GM19328 (cell line): ENCODE measurements around the gene C4B.
"Not testable (repeated sequence)": the region's sequence is repeated elsewhere in the genome, so short reads cannot be mapped to it uniquely, and the experiment has no call there.

ENCODE experiments used
- ATAC-seq: cut with Tn5 transposase; IDR thresholded peaks from one replicate; pipeline ENCODE4 v1.9.1; 2021; ENCODE audit warnings: mild to moderate bottlenecking, moderate library complexity; ENCODE audit not compliant: unreplicated experiment

Gene C4B

DNA sequence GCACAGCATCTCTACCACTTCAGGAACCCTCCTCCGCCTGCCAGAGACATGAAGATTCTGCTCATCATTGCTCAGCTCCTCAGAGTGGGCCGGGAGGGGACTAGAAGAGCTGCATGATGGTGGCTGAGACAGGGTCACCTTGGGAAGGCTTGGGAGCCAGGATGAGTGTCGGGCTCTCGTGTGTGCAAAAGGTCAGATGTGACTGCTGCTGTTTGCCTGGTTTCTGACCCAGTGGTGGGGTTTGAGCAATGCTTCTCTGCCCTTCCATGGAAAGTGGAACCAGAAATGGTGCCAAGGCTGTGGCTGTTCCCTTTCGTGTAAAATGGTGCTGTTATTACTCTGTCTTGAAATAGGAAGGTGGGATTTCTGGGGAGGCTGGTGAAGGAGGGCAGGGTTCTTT is 33.6 kb upstream of the C4B start:
- ATAC-seq, result not testable (repeated sequence)

DNA sequence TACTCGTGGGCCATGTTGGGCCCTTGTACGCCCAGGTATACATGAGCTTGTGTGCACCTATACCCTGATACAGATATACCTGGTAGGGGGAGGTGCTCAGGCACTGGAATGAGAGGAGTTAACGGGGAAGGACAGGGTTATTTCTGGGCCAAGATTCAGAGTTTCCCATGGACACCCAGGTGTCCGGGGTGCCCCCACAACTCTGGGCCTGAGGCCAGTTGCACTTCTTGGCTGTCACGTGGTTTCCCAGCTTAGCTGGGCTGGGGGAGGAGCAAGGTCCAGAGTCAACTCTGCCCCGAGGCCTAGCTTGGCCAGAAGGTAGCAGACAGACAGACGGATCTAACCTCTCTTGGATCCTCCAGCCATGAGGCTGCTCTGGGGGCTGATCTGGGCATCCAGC is 32.9 kb upstream of the C4B start, which contains the start of gene C4A:
TSS of gene C4A (plus strand) at position 314 of the 400 bp plus-strand sequence. CDS start at position 365, 51 bp downstream.
- not testable (repeated sequence) for ATAC-seq

DNA sequence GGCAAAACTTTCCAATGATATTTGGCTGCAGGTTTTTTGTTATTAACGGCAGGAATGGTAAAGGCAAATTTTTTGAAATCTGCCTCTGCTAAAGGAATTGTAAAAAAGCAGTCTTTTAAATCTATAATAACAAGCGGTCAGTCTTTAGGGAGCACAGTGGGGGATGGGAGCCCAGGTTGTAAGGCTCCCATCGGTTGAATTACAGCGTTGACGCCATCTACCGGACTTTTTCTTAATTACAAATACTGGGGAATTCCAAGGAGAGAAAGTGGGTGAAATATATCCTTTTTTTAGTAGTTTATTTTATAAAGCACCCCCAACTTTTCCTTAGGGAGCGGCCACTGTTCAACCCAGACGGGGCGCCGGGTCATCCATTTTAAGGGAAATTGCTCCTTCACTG is 25.2 kb upstream of the C4B start:
- not testable (repeated sequence) for ATAC-seq

DNA sequence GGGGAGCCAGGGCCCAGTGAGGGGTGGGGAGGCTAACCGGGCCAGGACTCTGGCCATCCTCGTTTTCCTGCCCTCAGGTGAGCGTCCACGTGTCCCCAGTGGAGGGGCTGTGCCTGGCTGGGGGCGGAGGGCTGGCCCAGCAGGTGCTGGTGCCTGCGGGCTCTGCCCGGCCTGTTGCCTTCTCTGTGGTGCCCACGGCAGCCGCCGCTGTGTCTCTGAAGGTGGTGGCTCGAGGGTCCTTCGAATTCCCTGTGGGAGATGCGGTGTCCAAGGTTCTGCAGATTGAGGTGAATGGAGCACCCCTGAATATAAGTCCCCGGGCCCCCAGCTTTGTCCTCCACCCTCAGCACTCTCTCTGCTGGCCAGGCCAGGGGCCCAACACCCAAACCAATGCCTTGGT is 20.2 kb upstream of the C4B start:
- not testable (repeated sequence) for ATAC-seq

DNA sequence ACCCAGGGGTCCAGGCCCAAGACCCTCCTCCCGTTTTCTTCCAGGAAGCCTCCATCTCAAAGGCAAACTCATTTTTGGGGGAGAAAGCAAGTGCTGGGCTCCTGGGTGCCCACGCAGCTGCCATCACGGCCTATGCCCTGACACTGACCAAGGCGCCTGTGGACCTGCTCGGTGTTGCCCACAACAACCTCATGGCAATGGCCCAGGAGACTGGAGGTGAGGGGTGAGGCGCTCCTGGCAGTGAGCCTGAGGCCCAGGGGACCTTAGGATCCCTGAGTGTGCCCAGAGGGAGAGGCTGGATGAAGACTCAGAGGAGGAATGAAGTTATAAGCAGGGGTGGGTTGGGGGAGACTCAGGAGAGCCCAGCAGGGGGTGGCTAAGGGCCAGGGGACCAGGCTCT is 18.2 kb upstream of the C4B start:
- not testable (repeated sequence) for ATAC-seq

DNA sequence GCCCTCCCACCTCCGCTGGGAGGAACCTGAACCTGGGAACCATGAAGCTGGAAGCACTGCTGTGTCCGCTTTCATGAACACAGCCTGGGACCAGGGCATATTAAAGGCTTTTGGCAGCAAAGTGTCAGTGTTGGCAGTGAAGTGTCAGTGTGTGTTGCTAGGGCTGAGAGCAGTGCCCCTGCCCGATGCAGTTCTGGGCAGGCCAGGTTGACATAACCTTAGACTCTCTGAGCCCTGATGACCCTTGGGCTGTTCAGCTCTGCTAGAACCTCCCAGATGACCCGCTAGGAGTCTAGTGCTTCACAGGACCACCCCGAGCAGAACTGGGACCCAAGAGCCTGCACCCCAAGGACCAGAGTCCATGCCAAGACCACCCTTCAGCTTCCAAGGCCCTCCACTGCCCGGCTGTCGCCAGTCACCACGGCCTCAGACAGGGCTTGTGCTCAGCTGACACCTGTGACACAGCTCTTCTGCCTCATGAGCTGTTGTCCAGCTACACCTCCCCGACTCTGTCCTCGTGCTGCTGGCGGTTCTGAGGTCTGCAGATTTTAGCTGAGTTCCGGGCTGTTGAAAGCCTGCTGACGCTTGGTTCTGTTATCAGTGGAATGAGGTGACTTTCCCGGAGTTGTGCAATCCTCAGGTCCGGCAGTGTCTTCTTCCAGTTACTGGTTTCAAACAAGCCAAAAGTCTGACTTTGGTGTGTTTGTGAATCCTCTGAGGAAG is 11.9 kb upstream of the C4B start:
- not testable (repeated sequence) for ATAC-seq

DNA sequence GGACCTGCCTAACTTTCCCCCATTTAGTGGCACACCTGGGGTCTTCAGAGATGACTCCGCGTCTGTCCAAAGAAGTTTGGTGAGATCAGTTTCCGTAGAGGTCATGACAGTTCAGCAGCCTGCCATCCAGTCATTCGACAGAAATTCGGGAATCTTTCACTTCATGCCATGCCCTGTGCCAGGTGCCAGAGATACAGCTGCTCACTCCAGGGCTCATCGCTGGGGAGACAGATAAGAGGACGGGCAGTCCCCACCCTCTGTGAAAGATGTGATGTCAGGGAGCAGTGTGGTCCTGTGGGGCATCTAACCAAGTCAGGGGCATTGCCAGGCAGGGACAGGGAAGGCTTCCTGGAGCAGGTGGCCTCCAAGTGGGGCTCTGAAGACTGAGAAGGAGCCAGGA is 11.3 kb upstream of the C4B start:
- not testable (repeated sequence) for ATAC-seq

DNA sequence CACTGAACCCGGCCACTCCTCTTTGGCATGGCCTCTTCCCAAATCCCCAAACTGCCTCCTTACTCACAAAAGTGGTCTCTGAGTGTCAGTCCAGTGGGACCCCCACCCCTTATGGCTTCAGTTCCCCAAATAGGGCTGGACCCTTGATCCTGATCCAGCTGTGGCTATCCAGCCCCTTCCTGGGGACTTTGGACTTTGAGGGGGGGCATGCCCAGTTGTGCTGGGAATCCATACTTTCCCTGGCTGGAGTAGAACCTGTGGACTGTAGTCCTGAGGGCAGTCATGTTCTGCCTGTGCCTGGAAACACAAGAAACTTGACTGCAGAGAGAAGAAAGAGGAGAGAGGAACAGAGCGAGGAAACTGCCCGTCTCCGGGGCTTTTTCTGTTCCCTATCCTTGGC is 10.2 kb upstream of the C4B start:
- not testable (repeated sequence) for ATAC-seq

DNA sequence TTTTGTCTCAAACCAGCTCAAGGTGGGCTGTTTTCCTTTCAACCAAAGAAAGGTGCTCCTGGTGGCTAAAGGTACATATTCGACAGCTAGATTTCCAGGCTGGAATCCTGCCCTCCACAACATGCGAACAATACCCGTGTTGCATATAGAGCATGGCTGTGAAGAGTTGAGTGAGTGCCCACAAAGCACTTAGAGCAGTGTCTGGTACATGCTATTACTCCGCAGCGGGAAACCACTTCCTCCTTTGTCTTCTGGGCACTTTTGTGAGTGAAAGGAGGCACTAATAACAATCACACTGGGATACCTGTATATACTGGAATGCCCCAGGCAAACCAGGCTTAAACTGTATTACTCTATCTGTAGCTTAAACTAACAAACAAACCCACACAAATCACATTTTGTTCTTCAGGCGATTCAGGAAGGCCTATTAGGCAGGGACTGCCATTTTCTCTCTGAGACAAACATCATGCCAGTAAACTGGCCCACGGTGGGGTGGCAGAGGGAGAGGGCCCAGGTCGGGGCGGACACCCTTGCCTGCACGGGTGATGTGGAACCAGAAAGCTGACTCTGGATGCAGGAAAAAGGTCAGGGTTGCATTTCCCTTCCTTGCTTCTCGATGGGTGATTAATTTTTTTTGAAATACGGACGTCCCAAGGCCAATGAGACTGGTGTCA is 9.6 kb upstream of the C4B start:
- not testable (repeated sequence) for ATAC-seq

DNA sequence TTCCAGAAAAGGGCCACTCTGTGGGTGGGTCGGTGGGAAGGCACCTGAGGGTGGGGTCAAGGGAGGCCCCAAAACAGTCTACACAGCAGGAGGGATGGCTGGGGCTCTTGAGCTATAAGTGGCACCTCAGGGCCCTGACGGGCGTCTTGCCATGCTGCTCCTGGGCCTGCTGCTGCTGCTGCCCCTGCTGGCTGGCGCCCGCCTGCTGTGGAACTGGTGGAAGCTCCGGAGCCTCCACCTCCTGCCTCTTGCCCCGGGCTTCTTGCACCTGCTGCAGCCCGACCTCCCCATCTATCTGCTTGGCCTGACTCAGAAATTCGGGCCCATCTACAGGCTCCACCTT is 9.1 kb upstream of the C4B start:
- not testable (repeated sequence) for ATAC-seq

DNA sequence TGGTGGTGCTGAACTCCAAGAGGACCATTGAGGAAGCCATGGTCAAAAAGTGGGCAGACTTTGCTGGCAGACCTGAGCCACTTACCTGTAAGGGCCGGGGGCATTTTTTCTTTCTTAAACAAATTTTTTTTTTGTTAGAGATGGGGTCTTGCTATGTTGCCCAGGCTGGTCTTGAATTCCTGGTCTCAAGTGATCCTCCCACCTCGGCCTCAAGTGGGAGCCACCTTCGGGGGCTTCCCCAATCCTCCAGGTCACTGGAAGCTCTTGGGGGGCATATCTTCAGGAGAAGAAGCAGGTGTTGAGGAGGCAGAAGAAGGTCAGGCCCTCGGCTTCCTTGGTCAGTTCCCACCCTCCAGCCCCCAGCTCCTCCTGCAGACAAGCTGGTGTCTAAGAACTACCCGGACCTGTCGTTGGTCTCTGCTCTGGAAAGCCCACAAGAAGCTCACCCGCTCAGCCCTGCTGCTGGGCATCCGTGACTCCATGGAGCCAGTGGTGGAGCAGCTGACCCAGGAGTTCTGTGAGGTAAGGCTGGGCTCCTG is 8.5 kb upstream of the C4B start:
- ATAC-seq, result not testable (repeated sequence)

DNA sequence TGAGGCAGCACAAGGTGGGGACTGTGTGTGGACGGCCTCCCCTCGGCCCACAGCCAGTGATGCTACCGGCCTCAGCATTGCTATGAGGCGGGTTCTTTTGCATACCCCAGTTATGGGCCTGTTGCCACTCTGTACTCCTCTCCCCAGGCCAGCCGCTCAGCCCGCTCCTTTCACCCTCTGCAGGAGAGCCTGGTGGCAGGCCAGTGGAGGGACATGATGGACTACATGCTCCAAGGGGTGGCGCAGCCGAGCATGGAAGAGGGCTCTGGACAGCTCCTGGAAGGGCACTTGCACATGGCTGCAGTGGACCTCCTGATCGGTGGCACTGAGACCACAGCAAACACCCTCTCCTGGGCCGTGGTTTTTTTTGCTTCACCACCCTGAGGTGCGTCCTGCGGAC is 7.5 kb upstream of the C4B start:
- not testable (repeated sequence) for ATAC-seq

DNA sequence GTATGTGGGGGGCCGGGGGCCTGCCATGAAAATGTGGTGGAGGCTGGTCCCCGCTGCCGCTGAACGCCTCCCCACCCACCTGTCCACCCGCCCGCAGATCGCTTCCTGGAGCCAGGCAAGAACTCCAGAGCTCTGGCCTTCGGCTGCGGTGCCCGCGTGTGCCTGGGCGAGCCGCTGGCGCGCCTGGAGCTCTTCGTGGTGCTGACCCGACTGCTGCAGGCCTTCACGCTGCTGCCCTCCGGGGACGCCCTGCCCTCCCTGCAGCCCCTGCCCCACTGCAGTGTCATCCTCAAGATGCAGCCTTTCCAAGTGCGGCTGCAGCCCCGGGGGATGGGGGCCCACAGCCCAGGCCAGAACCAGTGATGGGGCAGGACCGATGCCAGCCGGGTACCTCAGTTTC is 6.6 kb upstream of the C4B start:
- ATAC-seq, result not testable (repeated sequence)

DNA sequence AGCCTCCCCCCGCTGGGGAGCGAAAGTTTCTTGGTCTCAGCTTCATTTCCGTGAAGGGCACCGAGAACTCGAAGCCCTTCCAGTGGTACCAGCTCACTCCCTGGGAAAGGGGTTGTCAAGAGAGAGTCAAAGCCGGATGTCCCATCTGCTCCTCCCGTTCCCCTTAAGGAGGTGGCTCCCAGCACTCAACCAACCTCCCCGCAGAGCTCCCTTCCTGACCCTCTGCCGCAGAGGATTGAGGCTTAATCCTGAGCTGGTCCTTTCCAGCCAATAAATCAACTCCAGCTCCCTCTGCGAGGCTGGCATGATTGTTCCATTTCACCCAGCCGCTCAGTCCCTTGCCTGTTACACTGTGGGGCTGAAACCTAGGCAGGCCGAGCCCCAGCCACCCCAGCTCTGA is 6.0 kb upstream of the C4B start:
- ATAC-seq, result not testable (repeated sequence)

DNA sequence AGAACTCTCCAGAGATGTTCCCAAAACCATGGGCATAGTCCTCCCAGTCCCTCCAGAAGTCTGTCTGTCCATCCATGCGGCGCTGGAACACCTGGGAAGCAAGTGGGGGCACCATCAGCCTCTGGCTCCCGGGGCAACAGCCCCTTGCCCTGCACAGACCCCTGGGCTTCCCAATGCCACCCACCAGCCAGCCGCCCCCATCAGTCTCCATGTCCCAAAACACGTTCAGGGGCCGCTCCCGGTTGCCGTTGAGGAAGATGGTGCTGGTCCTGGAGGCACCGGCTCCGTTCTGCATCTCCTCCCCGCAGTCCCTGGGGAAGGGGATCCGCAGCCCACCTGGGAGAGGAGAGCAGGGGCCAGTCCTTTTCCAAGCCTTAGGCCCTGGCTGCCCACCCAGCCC is 5.1 kb upstream of the C4B start:
- not testable (repeated sequence) for ATAC-seq

DNA sequence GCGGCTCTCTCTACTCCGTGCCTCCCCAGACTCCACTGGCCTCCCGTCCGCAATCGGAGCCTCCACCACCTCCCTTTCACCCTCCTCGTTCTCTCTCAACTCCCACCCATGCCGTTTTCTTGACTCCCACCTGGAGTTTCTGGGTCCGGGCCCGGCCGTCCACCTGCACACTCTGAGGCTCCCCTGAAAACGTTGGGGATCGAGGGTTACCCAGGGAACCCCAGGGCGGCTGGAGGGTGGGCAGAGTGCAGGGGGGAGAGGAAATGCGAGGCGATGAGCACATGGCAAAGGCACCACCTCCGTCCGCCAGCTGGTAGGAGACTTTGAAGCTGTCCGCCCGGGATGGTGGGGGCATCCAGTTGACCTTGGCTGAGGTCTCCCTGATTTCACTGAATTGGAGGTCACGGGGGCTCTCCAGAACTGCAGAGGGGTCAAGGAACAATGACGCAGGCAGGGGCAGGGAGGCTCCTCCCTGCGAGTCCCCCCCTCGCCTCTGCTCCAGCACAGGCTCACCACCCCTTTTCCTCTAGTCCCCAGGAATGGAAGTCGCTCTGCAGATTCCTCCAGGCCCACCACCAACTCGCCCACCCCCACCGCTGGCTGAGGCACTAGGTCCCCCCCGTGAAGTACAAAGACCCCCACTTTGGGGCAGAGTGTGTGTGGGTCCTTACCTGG is 3.6 kb upstream of the C4B start:
- not testable (repeated sequence) for ATAC-seq

DNA sequence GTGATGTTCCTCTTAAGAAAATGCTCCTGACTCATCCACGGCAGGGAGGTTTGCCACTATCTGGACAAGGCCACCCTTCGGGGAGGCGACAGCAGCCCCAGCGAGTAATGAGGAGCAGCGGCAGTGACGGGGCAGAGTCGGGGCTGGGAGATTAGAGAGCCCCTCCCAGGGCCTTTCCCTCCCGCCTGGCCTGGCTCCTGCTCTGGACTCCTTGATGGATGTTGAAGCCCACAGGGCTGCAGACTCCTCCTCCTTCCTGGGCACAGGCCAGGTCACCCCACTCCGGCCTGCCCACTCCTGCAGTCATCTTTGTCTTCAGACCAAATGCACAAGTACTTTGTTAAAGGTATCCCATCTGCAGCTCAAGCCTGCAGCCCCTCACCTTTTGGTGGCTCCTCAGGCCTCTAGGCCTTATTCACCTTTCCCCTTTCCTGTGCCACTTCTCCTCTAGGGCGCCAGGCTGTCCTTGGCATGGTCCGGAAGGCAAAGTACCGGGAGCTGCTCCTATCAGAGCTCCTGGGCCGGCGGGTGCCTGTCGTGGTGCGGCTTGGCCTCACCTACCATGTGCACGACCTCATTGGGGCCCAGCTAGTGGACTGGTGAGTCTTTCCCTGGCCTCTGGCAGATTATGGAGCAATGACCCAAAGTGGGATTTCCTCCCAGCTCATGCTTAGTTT is 1.5 kb upstream of the C4B start:
- ATAC-seq, result not testable (repeated sequence)

DNA sequence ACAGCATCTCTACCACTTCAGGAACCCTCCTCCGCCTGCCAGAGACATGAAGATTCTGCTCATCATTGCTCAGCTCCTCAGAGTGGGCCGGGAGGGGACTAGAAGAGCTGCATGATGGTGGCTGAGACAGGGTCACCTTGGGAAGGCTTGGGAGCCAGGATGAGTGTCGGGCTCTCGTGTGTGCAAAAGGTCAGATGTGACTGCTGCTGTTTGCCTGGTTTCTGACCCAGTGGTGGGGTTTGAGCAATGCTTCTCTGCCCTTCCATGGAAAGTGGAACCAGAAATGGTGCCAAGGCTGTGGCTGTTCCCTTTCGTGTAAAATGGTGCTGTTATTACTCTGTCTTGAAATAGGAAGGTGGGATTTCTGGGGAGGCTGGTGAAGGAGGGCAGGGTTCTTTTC is 857 bp upstream of the C4B start:
- not testable (repeated sequence) for ATAC-seq

DNA sequence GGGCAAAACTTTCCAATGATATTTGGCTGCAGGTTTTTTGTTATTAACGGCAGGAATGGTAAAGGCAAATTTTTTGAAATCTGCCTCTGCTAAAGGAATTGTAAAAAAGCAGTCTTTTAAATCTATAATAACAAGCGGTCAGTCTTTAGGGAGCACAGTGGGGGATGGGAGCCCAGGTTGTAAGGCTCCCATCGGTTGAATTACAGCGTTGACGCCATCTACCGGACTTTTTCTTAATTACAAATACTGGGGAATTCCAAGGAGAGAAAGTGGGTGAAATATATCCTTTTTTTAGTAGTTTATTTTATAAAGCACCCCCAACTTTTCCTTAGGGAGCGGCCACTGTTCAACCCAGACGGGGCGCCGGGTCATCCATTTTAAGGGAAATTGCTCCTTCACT is 7.5 kb downstream of the C4B start:
- not testable (repeated sequence) for ATAC-seq

DNA sequence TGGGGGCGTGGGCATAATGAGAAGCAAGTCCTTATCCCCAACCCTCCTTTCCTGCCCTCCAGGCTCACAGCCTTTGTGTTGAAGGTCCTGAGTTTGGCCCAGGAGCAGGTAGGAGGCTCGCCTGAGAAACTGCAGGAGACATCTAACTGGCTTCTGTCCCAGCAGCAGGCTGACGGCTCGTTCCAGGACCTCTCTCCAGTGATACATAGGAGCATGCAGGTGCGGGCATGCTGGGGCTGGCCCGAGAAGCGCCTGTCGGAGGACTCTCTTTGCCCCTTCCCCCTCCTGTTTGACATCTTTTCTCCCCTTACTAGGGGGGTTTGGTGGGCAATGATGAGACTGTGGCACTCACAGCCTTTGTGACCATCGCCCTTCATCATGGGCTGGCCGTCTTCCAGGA is 14.0 kb downstream of the C4B start:
- not testable (repeated sequence) for ATAC-seq

DNA sequence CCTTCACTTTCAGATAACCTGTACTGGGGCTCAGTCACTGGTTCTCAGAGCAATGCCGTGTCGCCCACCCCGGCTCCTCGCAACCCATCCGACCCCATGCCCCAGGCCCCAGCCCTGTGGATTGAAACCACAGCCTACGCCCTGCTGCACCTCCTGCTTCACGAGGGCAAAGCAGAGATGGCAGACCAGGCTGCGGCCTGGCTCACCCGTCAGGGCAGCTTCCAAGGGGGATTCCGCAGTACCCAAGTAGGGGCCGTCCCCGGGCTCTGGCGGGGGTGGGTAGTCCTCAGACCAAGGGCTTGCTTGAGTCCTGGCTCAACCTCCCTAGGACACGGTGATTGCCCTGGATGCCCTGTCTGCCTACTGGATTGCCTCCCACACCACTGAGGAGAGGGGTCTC is 15.0 kb downstream of the C4B start:
- ATAC-seq, result not testable (repeated sequence)
